Stomach (tissue), 4 donors: Measurements from ENCODE around the gene TXNRD3.

Experiments
- POLR2A ChIP-seq, 4 donors: fragments of 450-650 bp; IDR thresholded peaks; one replicate each; pipeline ENCODE4 v1.6.1; 2016; ENCODE audit warnings: antibody characterized with exemption in 4 of 4, control low read depth in 2 of 4, mild to moderate bottlenecking in 1 of 4, moderate library complexity in 1 of 4
- TF ChIP-seq, protein P1 (sequence below), 7 experiments: fragments of 450-650 bp in 4 of 7; fragments of 200-600 bp in 3 of 7; sonication (generic) in 3 of 7; IDR thresholded peaks; one replicate each; pipeline ENCODE4 v1.5.1; 2016 to 2019; ENCODE audit warnings: antibody characterized with exemption in 7 of 7, control low read depth in 2 of 7, mild to moderate bottlenecking in 1 of 7

DNA sequence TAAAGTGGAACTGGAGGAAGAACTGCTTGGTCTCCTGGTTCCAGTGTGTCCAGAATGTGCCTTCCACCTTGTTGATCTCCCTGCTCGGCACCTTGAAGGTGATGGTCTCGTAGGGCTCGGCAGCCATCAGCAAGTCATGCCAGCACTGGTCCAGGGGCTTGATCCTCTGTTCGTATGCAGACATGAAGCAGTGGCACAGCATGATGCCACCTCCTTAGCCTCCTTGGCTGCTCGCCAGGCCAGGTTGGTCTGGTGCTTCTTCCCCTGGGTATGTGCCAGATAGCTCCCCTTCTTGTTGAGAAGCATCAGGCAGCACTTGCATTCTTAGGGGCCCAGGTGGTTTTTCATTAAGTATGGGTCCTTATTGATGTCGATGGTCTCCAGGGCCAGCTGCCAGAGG lies 17.8 kb upstream of the TXNRD3 start:
- TF ChIP-seq, protein P1, sequence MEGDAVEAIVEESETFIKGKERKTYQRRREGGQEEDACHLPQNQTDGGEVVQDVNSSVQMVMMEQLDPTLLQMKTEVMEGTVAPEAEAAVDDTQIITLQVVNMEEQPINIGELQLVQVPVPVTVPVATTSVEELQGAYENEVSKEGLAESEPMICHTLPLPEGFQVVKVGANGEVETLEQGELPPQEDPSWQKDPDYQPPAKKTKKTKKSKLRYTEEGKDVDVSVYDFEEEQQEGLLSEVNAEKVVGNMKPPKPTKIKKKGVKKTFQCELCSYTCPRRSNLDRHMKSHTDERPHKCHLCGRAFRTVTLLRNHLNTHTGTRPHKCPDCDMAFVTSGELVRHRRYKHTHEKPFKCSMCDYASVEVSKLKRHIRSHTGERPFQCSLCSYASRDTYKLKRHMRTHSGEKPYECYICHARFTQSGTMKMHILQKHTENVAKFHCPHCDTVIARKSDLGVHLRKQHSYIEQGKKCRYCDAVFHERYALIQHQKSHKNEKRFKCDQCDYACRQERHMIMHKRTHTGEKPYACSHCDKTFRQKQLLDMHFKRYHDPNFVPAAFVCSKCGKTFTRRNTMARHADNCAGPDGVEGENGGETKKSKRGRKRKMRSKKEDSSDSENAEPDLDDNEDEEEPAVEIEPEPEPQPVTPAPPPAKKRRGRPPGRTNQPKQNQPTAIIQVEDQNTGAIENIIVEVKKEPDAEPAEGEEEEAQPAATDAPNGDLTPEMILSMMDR (IDR thresholded peaks at IDR 0.05): no peak
- TF ChIP-seq POLR2A (IDR thresholded peaks at IDR 0.05): no peak
